Naive thymus-derived CD8-positive, alpha-beta T cell (primary cell): ENCODE data around the gene SORCS2. TPM values are rescaled to one million over a fixed set of nuclear protein-coding genes. Genes with fewer than 3 reads are reported as not detected.

Experiments used
- ATAC-seq, 2 donors: fragments of 150-1000 bp; cut with Tn5 transposase in 1 of 2; sonication (Bioruptor Pico), chemical (Tn5 transposase) in 1 of 2; 1 replicate in 1 of 2; 2 replicates in 1 of 2; pipeline ENCODE4 v1.10.0; 2021; ENCODE audit warnings: mild to moderate bottlenecking in 2 of 2, moderate library complexity in 2 of 2
- POLR2A ChIA-PET: fragments of 350-600 bp; sonication (Branson Sonifier 250); formaldehyde crosslinking; loops from one replicate; lab custom pipeline; 2021; ENCODE audit warnings: antibody characterized with exemption; lab: Charles Lee
- DNase-seq, 10 donors: peaks; one replicate each; pipeline versions ENCODE4 v3.0.0 to v3.0.0-alpha.2; 2020 to 2022
- H3K27ac Mint-ChIP-seq, 10 donors: one replicate each; pipeline ENCODE4 v1.8.0; 2020 to 2022; ENCODE audit warnings: mild to moderate bottlenecking in 10 of 10, mixed read lengths in 10 of 10, moderate library complexity in 4 of 10, inconsistent platforms in 1 of 10
- H3K27me3 Mint-ChIP-seq, 5 donors: one replicate each; pipeline ENCODE4 v1.8.0; 2021 to 2022; ENCODE audit warnings: mixed read lengths in 5 of 5
- H3K36me3 Mint-ChIP-seq, 3 donors: one replicate each; pipeline ENCODE4 v1.8.0; 2020 to 2022; ENCODE audit warnings: mixed read lengths in 3 of 3, mild to moderate bottlenecking in 2 of 3, inconsistent platforms in 1 of 3
- H3K4me1 Mint-ChIP-seq, 4 donors: one replicate each; pipeline ENCODE4 v1.8.0; 2021 to 2022; ENCODE audit warnings: mixed read lengths in 4 of 4
- H3K4me3 Mint-ChIP-seq, 10 donors: one replicate each; pipeline ENCODE4 v1.8.0; 2020 to 2022; ENCODE audit warnings: mild to moderate bottlenecking in 10 of 10, mixed read lengths in 10 of 10, moderate library complexity in 6 of 10, inconsistent platforms in 1 of 10
- H3K9me3 Mint-ChIP-seq, 9 donors: one replicate each; pipeline ENCODE4 v1.8.0; 2020 to 2022; ENCODE audit warnings: mixed read lengths in 9 of 9, mild to moderate bottlenecking in 3 of 9, inconsistent platforms in 1 of 9, moderate library complexity in 1 of 9
- polyA plus RNA-seq, 3 donors: library from polyadenylated mRNA; unstranded; fragments of 300-500 nt; fragmentation: Illumina TruSeq; gene quantifications; one replicate each; pipeline ENCODE4 v1.2.3, GENCODE V29; 2021
- total RNA-seq, 8 experiments: library from RNA in 2 of 8; stranded (reverse) in 2 of 8; gene quantifications; one replicate each; pipeline ENCODE4 v1.2.3 and lab custom pipeline; 2021 to 2026

SORCS2 gene
- total and polyA plus RNA-seq, 5 experiments from 2014 or later = not detected

DNA sequence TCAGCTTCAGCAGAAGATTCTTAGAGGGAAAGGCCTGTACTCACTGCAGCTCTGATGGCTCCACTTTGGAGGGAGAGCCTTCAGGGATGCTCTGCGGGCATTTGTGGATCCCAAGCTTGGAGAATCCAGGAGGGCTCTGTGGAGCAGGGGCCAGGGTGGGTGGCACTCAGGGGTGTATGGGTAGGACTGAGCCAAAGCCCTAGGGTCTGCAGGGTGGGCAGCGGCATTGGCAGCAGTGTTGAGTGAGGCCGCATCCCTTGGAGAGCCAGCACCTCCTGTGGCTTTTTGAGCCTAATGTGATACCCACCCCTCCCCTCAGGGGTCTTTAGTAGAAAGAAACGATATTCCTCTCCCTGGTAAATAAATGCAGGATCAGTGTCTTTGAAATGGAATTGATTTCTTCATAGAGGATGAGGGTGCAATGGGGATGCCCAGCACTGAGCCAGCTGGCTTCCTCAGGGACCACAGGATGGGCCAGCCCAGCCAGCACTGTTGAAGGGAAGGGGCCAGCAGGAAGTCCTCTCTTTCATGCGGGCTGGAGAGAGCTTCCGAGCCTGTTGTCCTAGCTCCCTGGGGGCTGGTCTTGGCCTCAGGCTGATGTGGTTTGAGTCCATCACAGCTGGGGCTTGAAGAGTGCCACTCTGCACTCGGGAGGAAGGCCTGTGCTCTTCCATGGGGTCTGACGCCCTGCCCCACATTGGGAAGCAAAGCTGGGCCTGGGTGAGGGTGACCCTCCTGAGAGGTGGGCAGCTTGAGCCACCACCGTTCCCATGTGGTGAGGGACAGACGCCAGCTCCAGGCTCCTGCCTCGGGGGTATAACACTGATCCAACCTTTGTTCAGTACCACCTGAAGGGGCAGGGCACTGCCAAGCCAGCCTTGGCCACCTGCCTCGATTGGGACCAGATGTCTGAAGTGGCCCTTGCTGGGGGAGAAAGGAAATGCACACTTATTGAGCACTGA, 192.9 kb downstream of the SORCS2 start:
- ATAC-seq (no peak), DNase-seq (no peak)
- Mint-ChIP-seq H3K27me3 (peaks cover 0 to 14% (median 6%) of the 10 kb centered on the region in 5 donors), H3K27ac (no peak overlapping the region), H3K4me3 (no peak overlapping the region), H3K4me1 (no peaks in the 10 kb centered on the region), H3K36me3 (no peaks in the 10 kb centered on the region), H3K9me3 (peaks cover 0 to 10% (median 0%) of the 10 kb centered on the region in 9 donors)
- POLR2A ChIA-PET = no interaction called here

- POLR2A ChIA-PET = no interaction called here
- Mint-ChIP-seq H3K9me3 (peaks cover 0 to 10% (median 0%) of the 10 kb centered on the region in 9 donors), H3K27ac (no peak overlapping the region), H3K4me1 (no peaks in the 10 kb centered on the region), H3K27me3 (peaks cover 0 to 13% (median 4%) of the 10 kb centered on the region in 5 donors), H3K4me3 (no peak overlapping the region), H3K36me3 (no peaks in the 10 kb centered on the region)
- peak in 1 of 10 donors; percentile 46 for DNase-seq
- no peak for ATAC-seq
Measured at GRCh38 chr4:7387925-7388324, 195.6 kb downstream of the SORCS2 start.

GRCh38 chr4:7388627-7389026, 196.3 kb downstream of the SORCS2 start:
- no peaks in the 10 kb centered on the region for H3K36me3 Mint-ChIP-seq
- H3K4me3 Mint-ChIP-seq = no peak overlapping the region
- DNase-seq (peak in 1 of 10 donors; percentile 55), ATAC-seq (no peak)
- H3K27me3 Mint-ChIP-seq = peaks cover 0 to 20% (median 4%) of the 10 kb centered on the region in 5 donors
- H3K9me3 Mint-ChIP-seq = peaks cover 0 to 10% (median 0%) of the 10 kb centered on the region in 9 donors
- no peaks in the 10 kb centered on the region for H3K4me1 Mint-ChIP-seq
- no peak overlapping the region for H3K27ac Mint-ChIP-seq
- POLR2A ChIA-PET = no interaction called here

GRCh38 chr4:7389101-7389701, 196.9 kb downstream of the SORCS2 start:
- peak in 1 of 10 donors; percentile 49 for DNase-seq
- no peak overlapping the region for H3K27ac Mint-ChIP-seq
- ATAC-seq = no peak
- peaks cover 0 to 10% (median 0%) of the 10 kb centered on the region in 9 donors for H3K9me3 Mint-ChIP-seq
- H3K4me3 Mint-ChIP-seq = no peak overlapping the region
- peaks cover 0 to 23% (median 8%) of the 10 kb centered on the region in 5 donors for H3K27me3 Mint-ChIP-seq
- POLR2A ChIA-PET = no interaction called here
- no peaks in the 10 kb centered on the region for H3K4me1 Mint-ChIP-seq
- no peaks in the 10 kb centered on the region for H3K36me3 Mint-ChIP-seq

DNA sequence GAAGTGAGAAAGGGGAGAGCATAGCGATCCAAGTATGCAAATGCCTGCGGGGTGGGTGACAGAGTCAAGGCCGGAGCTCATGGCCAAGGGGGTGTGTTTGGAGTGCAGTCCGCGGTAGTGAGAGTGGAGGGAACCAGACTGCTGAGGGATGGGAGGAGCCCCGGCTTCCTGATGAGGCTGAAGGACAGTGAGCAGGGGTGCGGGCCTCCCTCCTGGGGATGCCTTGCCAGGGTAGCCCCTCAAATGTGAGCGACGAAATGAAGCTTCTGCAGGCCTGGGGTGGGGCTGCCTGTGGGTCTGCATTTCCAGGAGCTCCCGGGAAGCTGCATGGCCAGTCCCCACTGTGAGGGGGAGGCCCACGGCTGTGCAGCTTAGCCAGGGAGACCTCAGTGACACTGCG, 197.4 kb downstream of the SORCS2 start:
- Mint-ChIP-seq H3K4me3 (no peak overlapping the region), H3K4me1 (no peaks in the 10 kb centered on the region), H3K36me3 (no peaks in the 10 kb centered on the region), H3K9me3 (peaks cover 0 to 10% (median 0%) of the 10 kb centered on the region in 9 donors), H3K27me3 (peaks cover 0 to 23% (median 12%) of the 10 kb centered on the region in 5 donors), H3K27ac (no peak overlapping the region)
- no peak for DNase-seq
- no peak for ATAC-seq
- POLR2A ChIA-PET = no interaction called here

- Mint-ChIP-seq H3K36me3 (no peaks in the 10 kb centered on the region), H3K4me3 (no peak overlapping the region), H3K27me3 (peaks cover 0 to 23% (median 12%) of the 10 kb centered on the region in 5 donors), H3K27ac (no peak overlapping the region), H3K4me1 (no peaks in the 10 kb centered on the region), H3K9me3 (peaks cover 0 to 10% (median 0%) of the 10 kb centered on the region in 9 donors)
- peak in 1 of 10 donors; percentile 13 for DNase-seq
- no peak for ATAC-seq
- POLR2A ChIA-PET = no interaction called here
Measured at GRCh38 chr4:7390336-7390735, 198.0 kb downstream of the SORCS2 start.

DNA sequence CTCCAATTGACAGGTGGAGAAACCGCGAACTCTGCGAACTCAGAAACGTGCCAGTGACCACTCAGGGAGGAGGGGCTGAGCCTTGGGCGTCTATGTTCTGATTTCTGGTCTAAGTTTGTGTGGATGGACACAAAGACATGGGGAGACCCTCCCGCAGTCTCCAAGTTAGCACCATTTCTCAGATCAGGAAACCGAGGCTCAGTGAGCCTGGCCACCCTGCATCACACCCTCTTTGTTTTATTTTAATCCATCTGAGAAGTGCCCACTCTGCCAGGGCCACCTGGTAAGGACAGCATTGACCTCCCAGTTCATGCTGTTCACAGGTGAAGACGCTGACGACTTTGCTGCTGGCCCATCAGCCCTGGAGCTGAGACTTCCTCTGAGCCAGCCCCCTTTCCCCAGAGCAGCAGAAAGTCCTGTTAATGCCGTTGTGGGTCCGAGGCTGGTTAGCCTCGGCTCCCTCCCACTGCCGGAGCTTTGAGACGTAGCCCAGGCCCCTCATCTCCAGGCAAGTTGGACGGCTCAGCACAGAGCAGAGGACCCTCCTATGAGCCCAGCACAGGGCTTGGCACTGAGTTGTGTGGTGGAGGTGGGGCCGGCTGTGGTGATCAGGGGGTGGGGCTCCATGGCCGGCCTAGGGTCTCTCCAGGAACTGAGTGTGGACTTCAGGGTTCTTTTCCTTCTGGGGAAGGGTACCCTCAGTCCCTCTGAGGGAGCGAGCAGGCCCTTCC, 198.7 kb downstream of the SORCS2 start:
- ATAC-seq (no peak), DNase-seq (peak in 1 of 10 donors; percentile 22)
- Mint-ChIP-seq H3K27ac (no peak overlapping the region), H3K9me3 (peaks cover 0 to 10% (median 0%) of the 10 kb centered on the region in 9 donors), H3K4me1 (no peaks in the 10 kb centered on the region), H3K4me3 (no peak overlapping the region), H3K27me3 (peaks cover 0 to 23% (median 12%) of the 10 kb centered on the region in 5 donors), H3K36me3 (no peaks in the 10 kb centered on the region)
- POLR2A ChIA-PET = no interaction called here

DNA sequence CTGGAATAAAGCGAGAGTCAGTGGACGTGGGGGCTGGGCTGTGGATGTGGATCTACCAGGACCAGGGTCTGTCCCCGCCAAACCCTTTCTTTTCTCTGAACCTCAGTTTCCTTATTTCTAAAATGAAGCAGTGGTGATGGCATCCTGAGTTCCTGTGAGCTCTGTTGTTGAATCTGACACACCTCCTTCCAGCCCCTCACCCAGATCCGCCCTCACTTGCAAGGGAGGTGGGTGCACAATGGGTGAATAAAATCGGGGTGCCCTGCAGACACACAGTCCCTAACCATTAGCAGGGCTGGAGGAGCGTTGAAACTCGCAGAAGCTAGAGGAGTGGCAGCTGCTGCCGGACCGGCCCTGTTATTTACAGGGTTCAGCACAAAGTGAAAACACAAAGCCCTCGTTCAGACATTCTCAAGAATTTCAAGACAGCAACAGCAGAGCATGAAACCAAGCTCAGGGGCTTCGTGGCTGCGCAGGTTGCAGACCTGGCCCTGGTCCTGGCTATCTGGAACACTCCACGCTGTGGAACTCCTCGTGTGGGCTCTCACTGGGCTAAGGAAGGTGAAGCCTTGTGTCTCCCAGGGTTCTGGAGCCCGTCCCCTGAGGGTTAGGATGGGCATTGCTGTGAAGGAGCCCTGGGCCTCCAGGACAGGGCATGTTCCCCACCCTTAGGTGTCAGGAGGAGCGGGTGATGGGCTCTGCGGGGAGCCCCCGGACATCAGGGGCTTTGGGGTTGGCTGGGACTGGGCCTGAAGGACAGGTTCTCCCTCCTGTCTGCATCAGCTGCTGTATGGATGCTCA, 199.5 kb downstream of the SORCS2 start:
- Mint-ChIP-seq H3K27me3 (peaks cover 0 to 24% (median 12%) of the 10 kb centered on the region in 5 donors), H3K4me1 (no peaks in the 10 kb centered on the region), H3K36me3 (no peaks in the 10 kb centered on the region), H3K9me3 (peaks cover 0 to 10% (median 0%) of the 10 kb centered on the region in 9 donors), H3K4me3 (no peak overlapping the region), H3K27ac (no peak overlapping the region)
- ATAC-seq (no peak), DNase-seq (no peak)
- POLR2A ChIA-PET = no interaction called here

GRCh38 chr4:7392438-7393421, 200.4 kb downstream of the SORCS2 start:
- H3K27me3 Mint-ChIP-seq = peaks cover 0 to 24% (median 13%) of the 10 kb centered on the region in 5 donors
- no peaks in the 10 kb centered on the region for H3K4me1 Mint-ChIP-seq
- H3K4me3 Mint-ChIP-seq = no peak overlapping the region
- H3K36me3 Mint-ChIP-seq = no peaks in the 10 kb centered on the region
- no peak overlapping the region for H3K27ac Mint-ChIP-seq
- POLR2A ChIA-PET = no interaction called here
- no peak for ATAC-seq
- H3K9me3 Mint-ChIP-seq = peaks cover 0 to 5% (median 0%) of the 10 kb centered on the region in 9 donors
- no peak for DNase-seq

GRCh38 chr4:7393601-7394575, 201.6 kb downstream of the SORCS2 start:
- Mint-ChIP-seq H3K4me3 (peak overlapping the region in 1 of 10 donors; percentile 20), H3K27me3 (peaks cover 3 to 28% (median 19%) of the 10 kb centered on the region in 5 donors), H3K9me3 (no peaks in the 10 kb centered on the region), H3K27ac (no peak overlapping the region), H3K36me3 (no peaks in the 10 kb centered on the region), H3K4me1 (no peaks in the 10 kb centered on the region)
- DNase-seq (no peak), ATAC-seq (no peak)
- POLR2A ChIA-PET = no interaction called here
